ENCODE results near the gene EHD1.
"Not testable (repeated sequence)": the region's sequence is repeated elsewhere in the genome, so short reads cannot be mapped to it uniquely, and the experiment has no call there.

EHD1 gene

DNA sequence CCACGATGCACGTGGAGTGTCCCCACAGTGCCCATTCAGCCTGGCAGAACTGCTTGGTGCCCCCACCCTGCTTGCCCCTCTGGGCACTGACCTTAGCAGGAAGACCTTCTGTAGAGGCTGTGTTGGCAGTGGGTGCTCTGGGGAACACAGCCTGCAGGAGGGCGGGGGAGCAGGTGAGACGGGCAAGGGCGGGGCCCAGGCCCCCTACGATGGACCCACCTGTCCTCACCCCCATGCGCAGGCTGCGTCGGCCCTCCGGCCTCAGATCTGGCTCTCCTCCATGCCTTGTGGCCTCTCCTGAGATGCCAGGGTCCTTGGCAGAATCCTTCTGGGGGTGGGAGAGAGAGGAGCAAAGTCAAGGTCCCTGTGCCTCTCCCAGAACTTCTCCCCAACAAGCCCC, 44.9 kb downstream of the EHD1 start:
- no peak for FAIRE-seq

DNA sequence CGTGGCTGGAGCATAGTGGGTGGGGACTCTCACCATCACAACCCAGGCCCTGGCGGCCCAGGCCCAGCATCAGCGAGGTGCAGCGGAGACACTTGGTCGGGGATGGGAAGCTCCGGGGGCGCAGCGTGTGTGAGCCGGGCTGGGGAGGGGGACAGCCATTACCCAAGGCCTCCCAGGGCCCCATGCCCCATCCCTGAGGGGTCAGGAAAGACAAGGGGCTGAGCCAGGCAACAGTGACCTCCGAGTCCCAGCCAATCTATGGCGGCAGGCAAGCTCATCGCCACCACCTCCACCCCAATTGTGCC, 45.3 kb downstream of the EHD1 start:
- DNase-seq (ENCODE audit: insufficient read length, low spot score) (no peak), FAIRE-seq (no peak)

More for the DNA sequence above, 44.9 kb downstream of the EHD1 start:
- DNase-seq (ENCODE audit: insufficient read length, low spot score) = no peak

DNA sequence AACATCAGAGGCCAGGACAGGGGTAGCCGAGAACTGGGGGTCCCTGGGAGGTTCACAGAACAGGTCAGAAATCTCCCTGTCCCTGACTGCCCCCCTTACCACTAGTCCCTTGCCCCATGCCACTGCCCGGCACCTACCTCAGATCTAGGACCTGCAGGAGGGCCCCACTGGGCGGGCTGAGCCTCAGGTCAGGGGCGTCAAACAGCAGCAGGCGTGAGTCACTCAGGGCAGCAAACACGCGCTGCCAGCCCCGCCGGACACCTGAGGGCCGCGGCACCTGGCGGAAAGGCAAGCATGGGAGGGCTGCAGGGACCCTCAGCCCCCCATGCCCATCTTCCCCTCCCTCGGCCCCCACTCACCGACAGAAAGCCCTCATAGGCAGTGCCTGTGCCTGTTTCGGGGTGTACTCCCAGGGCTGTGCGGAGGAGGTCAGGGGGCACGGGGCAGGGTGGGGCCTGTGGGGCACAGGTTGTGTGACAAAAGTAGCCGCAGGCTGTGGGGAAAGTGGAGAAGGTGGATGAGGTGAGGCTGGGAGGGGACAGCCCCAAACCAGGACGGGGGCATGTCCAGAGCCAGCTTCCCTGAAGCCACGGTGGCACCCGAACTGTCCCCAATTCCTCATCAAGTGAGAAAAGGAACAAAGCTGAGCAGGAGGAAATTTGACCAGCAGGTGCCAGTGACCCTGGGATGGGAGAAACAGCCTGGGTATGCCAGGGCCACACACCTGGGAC, 45.8 kb downstream of the EHD1 start:
- DNase-seq (ENCODE audit: insufficient read length, low spot score) = no peak
- no peak for FAIRE-seq

DNA sequence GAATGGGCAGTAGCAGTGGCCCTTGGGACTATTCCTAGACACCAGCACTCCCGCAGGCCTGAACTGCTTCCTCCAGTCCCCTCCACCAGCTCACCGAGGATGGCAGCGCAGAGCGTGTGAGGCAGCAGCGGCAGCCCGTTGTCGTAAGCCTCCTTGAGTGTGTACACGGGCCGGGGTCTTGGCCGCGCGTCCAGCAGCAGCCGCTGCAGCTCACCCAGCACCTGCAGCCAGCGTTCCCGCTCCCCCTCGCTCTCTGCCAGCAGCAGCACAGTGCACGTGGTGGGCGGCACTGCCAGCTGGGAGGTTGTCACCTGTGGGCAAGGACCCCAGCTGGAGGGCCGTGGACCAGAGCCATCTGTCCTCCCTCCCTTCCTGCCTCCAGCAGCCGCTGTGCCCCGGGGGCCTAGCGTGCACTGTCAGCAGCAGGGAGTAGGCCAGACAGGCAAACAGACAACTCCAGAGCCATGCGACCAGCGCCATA, 47.0 kb downstream of the EHD1 start:
- DNase-seq (ENCODE audit: insufficient read length, low spot score) (no peak), FAIRE-seq (no peak)

DNA sequence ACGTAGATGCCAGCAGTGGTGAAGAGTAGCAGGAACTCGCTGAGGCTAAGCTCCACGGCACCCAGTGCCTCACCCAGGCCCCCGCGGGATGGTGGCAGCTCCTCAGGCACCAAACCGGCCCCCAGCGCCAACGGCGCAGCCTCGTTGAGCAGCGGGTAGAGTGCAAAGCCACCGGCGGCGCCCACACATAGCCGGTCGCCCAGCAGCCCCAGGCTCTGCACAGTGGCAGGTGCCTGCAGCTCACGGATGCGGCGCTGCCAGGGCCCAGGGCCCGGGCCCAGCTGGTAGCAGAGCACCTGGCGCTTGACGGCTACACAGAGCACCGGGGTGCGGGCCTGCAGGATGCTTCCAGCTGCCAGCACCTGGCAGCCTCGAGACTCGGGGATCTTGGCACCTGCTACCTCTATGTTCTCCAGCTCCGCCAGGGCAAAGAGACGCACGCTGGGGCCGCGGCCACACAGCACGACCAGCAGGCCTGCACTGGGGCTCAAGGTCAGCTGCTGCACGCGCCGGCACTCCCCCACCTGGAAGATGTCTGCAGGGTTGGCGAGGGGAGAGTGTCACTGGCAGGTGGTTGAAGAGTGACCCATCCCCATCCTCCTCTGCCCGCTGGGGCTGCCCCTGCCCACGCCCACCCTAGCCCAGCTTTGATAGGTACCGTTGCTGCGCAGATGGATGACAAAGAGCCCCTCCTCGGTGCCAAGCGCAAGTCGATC, 48.7 kb downstream of the EHD1 start:
- FAIRE-seq (no peak), DNase-seq (ENCODE audit: insufficient read length, low spot score) (no peak)

DNA sequence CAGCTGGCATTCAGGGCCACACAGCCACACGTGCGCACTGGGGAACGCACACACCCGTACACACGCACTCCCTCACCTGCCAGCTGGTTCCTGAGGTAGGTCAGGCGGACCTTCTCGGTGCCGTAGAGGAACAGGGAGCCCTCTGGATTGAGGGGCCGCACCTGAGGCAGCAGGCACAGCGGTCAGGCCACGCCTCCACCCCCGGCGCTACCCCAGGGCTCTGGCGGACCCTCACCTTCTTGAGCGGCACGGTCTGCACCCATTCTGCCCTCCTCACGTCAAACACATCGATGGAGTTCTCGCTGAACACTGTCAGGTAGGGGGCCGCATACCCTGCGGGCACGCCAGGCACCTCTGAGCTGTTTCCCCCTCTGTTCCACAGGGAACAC, 51.0 kb downstream of the EHD1 start:
- no peak for DNase-seq (ENCODE audit: insufficient read length, low spot score)
- FAIRE-seq = no peak

DNA sequence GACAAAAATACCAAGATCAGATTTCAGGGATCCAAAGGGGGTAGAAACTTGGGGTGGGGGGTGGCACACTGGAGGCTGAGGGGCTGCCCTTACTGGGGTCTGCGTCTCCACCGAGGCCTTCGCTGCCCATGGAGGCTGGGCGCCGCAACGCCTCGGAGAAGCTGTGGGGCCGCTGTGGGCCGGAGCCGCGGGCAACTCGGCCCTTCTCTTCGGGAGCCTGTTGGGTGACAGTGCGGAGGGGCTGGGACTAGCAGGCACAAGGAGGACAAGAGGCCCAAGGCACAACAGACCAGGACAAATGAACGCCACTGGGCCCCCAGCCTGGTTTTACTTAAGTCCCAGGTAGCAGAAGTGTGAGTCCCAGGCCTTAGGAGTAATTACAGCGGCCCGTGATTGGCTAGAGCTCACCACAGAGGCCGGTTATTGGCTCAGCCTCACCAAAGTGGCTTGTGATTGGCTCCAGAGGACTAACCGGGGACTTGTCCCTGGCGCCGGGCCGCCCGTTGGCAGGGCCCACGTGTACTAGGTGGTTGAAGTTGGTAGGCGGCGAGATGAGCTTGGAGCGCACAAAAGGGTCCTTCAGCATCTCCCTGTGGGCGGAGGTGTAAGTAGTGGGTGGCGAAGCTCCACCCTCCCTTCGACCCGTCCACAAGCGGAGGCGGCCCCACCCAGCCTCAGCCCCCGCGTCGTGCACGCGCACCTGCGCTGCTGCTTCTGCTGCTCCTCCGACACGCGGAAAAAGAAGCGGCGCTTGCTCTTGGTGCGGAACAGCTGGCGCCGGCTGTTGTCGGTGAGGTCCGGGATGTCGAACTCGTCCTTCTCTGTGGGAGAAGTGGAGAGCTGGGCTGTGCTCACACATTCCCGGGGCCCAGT, 51.6 kb downstream of the EHD1 start:
- DNase-seq (ENCODE audit: insufficient read length, low spot score) = no peak
- FAIRE-seq = no peak

DNA sequence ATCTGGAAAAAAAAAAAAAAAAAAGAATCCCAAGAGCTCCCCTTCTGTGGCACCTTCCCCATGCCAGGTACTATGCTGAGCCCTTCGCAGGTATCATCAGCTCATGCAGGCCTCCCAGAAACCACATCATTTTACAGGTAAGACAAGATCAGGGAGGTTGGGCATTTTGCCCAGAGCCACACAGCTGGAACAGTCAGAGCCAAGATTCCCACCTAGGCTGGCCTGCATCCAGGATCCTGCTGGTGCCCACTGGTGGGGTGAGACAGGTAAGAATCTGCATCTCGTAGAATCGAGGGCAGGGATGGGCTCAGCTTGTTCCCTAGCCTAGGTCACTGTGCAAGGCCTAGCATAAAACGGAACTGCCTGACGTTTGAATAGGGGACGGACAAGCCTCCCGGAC, 52.4 kb downstream of the EHD1 start:
- FAIRE-seq (no peak), DNase-seq (ENCODE audit: insufficient read length, low spot score) (no peak)

DNA sequence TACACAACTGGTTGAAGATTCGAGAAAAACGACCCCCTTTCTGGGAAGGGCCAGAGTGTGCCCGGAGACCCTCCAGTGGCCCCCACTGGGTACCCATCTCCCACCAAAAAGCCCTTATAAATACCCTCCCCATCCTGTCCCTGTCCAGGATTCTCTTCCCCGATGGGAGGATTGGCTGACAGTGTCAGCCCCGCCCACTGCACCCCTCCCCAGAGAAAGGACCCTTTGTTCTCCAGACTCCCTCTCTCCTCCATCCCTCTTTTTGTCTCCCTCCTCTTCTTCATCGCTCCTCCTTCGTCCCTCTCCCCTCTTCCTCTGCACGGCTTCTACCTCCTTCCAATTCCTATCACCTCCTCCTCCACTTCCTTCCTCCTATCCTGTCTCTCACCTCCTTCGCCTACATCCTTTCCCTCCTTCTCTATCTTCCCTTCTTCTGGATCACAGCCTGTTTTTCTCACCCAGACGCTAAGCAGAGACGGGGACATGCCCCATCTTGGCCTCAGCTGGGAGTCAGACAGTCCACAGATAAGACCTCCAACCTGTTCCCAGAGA, 54.8 kb downstream of the EHD1 start:
- no peak for FAIRE-seq
- DNase-seq (ENCODE audit: insufficient read length, low spot score) = no peak

DNA sequence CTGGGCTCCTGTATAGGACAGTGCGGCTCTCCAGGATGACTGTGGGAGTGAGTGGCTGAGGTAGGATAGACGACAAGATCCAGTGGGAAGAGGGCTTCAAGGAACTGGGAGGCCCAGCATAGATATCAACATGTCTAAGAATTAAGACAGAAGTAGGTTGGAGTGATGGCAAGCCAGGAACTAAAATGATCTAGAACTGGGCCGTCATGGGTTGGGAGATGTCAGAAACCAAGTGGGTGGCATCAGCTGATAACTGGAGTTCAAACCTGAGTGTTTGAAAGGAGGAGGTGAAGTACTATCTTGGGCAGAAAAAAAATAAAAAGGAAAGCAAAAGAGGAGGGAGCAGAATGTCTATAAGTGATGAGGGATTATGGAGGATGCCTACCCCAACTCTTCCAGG, 60.9 kb downstream of the EHD1 start:
- no peak for FAIRE-seq
- no peak for DNase-seq (ENCODE audit: insufficient read length, low spot score)

DNA sequence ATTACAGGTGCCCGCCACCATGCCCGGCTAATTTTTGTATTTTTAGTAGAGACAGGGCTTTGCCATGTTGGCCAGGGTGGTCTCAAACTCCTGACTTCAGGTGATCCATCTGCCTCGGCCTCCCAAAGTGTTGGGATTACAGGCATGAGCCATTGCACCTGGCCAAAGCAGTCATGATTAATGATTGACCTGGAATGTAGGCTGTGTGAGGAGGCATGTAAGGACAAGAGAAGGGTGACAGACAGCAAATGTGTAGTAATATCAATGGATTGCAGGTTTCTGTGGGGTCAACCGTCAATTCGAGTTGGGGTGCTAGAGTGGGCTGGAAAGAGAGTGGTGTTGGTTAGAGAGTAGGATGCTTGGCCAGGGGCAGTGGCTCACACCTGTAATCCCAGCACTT, 63.0 kb downstream of the EHD1 start:
- FAIRE-seq = not testable (repeated sequence)

DNA sequence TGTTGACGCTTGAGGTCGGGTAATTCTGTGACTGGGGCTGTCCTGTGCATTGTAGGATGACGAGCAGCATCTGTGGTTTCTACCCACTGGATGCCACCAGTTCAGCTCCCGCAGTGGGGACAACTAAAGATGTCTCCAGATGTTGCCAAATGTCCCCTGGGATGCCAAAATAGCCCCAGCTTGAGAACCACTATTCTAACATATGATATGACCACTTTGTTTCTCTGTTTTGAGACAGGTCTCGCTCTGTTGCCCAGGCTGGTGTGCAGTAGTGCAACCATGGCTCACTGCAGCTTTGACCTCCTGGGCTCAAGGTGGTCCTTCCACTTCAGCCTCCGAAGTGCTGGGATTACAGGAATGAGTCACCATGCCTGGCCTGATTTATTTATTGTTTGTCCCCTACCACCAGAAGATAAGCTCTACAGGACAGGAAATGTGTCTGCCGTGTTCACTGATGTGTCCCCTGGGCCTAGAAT, 63.7 kb downstream of the EHD1 start:
- FAIRE-seq (no peak), DNase-seq (ENCODE audit: insufficient read length, low spot score) (no peak)

More for the DNA sequence above, 63.0 kb downstream of the EHD1 start:
- DNase-seq (ENCODE audit: insufficient read length, low spot score) = not testable (repeated sequence)

DNA sequence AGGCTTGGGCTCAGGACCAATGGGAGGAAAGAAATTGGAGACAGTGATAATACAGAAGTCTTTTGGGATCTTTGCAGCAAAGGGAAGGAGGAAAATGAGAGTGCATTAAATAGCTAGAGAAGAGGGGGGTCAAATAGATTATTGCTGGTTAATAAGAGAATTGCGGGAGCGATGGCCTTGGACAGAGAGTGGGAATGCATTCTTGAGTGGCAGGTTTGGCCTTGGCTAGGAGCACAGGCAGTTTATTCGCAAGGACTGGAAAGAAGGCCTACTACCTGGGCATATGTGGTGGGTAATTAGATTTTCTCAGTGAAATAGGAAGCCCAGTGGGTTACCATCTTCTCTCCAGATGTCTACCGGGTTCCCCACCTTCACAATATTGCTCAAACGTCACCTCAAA, 64.6 kb downstream of the EHD1 start:
- no peak for FAIRE-seq

DNA sequence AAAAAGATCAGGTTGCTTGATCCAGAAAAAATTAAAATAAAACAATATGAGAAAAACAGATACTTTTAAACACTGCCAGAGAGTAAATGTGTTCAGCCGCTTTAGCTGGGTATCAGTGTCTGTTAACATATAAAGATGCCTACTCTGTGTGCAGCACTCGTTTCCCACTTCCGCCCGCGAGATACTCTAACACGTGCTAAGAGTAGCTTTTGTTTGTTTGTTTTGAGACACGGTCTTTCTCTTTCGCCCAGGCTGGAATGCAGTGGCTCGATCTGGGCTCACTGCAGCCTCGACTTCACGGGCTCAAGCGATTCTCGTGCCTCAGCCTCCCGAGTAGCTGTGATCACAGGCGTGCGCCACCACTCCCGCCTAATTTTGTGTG, 67.5 kb downstream of the EHD1 start:
- FAIRE-seq (no peak), DNase-seq (ENCODE audit: insufficient read length, low spot score) (no peak)

More for the DNA sequence above, 64.6 kb downstream of the EHD1 start:
- DNase-seq (ENCODE audit: insufficient read length, low spot score) = no peak

DNA sequence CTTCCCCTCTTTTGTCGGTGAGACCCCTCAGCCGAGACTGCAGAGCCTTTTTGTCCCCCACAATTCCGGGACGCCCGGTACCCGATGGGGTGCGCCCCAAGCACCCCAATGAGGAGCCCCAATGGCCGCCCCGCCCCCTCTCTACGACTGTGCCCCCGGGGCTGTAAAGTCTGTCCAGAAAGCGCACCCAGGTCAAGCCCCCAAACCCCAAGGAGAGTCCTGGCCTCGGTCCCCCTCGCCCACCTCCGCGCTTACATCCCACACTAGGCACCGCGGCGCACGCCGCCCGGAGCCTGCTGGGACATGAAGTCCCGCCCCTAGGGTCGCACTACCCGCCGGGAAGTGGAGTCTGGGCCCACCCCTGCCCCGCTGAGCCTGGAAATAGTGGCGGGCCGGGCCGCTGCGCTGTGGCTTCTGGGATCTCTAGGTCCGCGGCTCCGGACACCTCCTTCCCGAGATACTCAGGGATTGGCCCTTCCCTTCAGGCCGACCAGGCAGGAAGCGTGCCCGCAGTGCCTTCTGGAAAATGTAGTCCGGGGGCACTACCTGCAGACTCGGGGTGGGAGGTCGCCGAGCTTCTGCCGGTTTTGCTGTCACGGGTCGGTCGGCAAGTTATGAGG, 68.0 kb downstream of the EHD1 start, which contains the start of gene MEN1:
MEN1 (minus strand) TSS at position 281 of the 620 bp plus-strand sequence. CDS start 442 bp downstream, outside the sequence.
- DNase-seq (ENCODE audit: insufficient read length, low spot score) = peak; percentile 96
- peak; percentile 58 for FAIRE-seq

DNA sequence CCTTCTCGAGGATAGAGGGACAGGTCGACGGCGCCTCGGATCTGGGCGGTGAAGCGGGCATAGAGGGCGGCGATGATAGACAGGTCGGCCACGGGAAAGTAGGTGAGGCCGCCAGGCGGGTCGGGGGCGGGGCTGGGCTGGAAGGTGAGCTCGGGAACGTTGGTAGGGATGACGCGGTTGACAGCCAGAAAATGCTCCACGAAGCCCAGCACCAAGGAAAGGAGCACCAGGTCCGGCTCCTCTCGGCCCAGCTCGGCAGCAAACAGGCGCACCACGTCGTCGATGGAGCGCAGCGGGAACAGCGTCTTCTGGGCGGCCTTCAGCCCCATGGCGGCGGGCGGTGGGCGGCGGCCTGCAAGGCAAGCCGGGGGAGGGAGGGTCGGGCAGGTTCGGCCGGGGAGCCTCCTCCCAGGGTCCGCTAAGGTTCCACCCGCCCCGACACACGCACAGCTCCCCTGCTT, 68.6 kb downstream of the EHD1 start:
- FAIRE-seq = no peak
- no peak for DNase-seq (ENCODE audit: insufficient read length, low spot score)

DNA sequence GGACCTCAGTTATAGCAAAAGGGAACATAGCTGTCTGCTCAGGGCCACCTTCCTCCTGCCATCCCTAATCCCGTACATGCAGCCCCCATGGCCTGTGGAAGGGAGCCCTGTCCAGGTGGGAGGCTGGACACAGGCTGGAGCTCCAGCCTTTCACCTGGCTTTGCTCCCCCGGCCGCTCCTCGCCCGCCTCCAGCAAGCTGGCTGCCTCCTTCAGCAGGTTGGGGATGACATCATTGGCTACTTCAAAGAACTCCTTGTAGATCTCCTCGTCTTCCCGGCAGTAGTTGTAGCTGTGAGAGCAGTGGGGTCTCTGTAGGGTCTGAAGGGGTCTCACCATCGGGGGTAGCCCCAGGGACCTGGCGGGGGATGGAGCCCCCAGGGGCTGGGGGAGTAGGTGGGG, 72.9 kb downstream of the EHD1 start:
- FAIRE-seq = no peak

DNA sequence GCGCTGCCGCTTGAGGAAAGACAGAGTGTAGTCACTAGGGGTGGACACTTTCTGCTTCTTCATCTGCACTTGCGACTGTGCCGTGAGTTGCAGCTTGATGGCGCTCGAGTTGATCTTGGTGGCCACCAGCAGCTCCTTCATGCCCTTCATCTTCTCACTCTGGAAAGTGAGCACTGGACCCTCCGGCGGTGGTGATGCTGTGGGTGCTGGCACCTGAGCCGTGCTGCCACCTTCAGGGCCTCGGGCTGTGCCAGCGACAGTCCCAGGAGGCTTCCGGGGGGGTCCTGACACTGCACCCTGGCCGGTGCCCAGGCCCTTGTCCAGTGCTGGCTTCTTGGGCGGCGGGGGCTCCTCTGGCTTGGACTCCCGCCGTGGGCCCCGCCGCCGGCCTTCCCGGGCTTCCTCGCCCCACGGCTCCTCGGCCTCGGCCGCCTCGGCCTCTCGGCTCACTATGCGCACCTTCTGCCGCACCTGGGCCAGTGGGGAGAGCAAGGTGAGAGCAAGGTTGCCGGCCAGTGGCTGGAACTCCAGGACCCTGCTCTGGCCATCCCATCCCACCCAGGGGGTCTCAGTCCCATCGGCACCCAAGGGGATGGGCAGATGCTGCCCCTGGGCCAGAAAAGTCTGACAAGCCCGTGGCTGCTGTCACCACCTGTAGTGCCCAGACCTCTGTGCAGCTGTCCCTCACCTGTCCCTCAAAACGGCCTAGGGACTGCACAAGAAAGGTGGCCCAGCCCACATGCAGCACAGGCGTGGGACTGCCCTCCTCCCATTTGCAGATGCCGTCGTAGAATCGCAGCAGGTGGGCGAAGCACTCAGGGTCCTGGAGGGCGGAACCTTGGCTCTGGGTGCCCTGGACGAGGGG, 73.8 kb downstream of the EHD1 start:
- FAIRE-seq = no peak

More for the DNA sequence above, 72.9 kb downstream of the EHD1 start:
- no peak for DNase-seq (ENCODE audit: insufficient read length, low spot score)

DNA sequence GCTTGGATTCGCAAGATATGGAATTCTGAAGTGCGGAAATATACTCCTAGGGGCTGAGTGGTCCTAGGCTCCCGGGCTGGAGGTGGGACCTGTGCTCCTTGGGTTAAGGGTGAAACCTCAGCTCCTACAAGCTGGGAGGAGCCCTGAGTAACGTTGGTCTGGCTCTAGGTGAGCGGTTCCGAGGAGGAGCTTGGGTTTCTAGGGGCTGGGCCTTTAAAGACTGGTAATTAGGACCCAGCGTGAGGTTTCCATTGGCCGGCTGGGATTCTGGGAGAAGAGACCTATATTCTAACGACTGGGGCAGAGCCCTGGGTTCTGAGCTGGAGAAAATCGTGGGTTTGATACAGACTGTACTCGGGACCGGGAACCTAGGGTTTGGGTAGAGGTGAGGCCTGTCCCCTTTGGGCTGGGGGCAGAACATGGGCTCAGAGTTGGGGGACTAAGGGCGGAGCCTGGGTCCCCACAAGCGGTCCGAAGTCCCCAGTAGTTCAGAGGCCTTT, 74.5 kb downstream of the EHD1 start:
- DNase-seq (ENCODE audit: insufficient read length, low spot score) = no peak
- no peak for FAIRE-seq

More for the DNA sequence above, 73.8 kb downstream of the EHD1 start:
- DNase-seq (ENCODE audit: insufficient read length, low spot score) = no peak

Measured in HTR-8/SVneo (cell line).